H1 (cell line): ENCODE data around the gene RNU2-1. TPM values are rescaled to one million over a fixed set of nuclear protein-coding genes. Genes with fewer than 3 reads are reported as not detected.

Experiments
- ATF2 ChIP-seq: IDR thresholded peaks from 2 replicates; pipeline ENCODE4 v1.6.1; 2012; ENCODE audit warnings: low read length, inconsistent platforms
- CTCF ChIP-seq, 3 experiments: IDR thresholded peaks; 1 replicate in 2 of 3; 2 replicates in 1 of 3; pipeline versions ENCODE4 v1.5.1 to v1.6.1; 2011; ENCODE audit warnings: low read length in 3 of 3, mild to moderate bottlenecking in 3 of 3, inconsistent platforms in 2 of 3, low read depth in 1 of 3, moderate library complexity in 1 of 3; ENCODE audit not compliant: insufficient read depth in 1 of 3; ENCODE audit errors: control extremely low read depth in 1 of 3
- POLR2A ChIP-seq, 2 experiments: IDR thresholded peaks; 1 replicate in 1 of 2; 2 replicates in 1 of 2; pipeline ENCODE4 v1.6.1; 2011; ENCODE audit warnings: low read depth in 2 of 2, low read length in 2 of 2, mild to moderate bottlenecking in 2 of 2; ENCODE audit errors: control extremely low read depth in 1 of 2
- polyA plus RNA-seq, 7 experiments: library from polyadenylated mRNA; depleted of rRNA in 3 of 7; stranded (reverse) in 5 of 7; unstranded in 2 of 7; fragments of >200 nt in 5 of 7; fragments of 200-250 nt in 2 of 7; gene quantifications; 1 replicate in 5 of 7; 2 replicates in 1 of 7; 4 replicates in 1 of 7; pipeline versions ENCODE4 v1.2.1 to v1.2.3, GENCODE V29; 2011 to 2013; ENCODE audit warnings: missing spikeins in 2 of 7, mixed read lengths in 2 of 7
- total RNA-seq: library from RNA; stranded (reverse); fragmentation: NEBNext Ultra II Directional; extraction: Animal tissue kit (Norgen Biotek cat#: 25700); gene quantifications from 2 replicates; pipeline ENCODE4 v1.2.1, GENCODE V29; 2021

RNU2-1 gene
- total and polyA plus RNA-seq, 2 of the 8 experiments (the other 6 are each of a cell fraction or from before 2014, with no cell fraction given): 2,508 TPM; not detected in 1

- TF ChIP-seq ATF2: no peak
- TF ChIP-seq POLR2A (IDR thresholded peaks at IDR 0.05; ENCODE audit: control extremely low read depth in 1 of 2, low read depth in 2 of 2, low read length in 2 of 2): no peak
- TF ChIP-seq CTCF (IDR thresholded peaks at IDR 0.05; ENCODE audit: control extremely low read depth in 1 of 3, insufficient read depth in 1 of 3, low read depth in 1 of 3, low read length in 3 of 3): no peak
Measured at GRCh38 chr17:43212641-43213490, 20.9 kb downstream of the RNU2-1 start (continued).
